COLO668 (cell line): ENCODE data around the gene FLG.
A peak's percentile ranks its signal among the peaks of the same experiment; 100 is the strongest.
"Not testable (repeated sequence)": the region's sequence is repeated elsewhere in the genome, so short reads cannot be mapped to it uniquely, and the experiment has no call there.

Source experiments
- DNase-seq: peaks from one replicate; lab custom pipeline; 2025; ENCODE audit not compliant: unreplicated experiment; lab: John Stamatoyannopoulos, UW

The FLG gene

DNA sequence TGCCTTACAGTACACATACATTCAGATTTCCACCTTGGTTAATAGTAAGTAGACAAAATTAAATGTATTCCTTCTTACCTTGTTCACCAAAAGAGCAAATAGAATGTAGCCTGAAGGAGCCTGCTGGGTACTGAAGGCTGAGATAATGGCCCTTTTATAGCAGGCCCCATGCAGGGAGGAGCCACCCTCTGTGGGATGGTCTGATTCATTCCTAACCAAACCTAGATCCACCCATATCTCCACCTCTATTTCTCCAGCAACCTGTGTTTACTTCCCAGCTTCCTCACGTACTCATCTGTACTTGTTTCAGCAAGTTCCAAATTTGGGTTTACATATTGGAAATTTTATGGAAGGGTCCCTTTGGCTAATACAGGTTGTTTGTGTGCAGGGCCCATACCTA, at the start of gene FLG:
Gene FLG (minus strand): TSS at position 129 of the 400 bp plus-strand sequence. CDS start 9,783 bp downstream, outside the sequence.
- DNase-seq, result no peak

DNA sequence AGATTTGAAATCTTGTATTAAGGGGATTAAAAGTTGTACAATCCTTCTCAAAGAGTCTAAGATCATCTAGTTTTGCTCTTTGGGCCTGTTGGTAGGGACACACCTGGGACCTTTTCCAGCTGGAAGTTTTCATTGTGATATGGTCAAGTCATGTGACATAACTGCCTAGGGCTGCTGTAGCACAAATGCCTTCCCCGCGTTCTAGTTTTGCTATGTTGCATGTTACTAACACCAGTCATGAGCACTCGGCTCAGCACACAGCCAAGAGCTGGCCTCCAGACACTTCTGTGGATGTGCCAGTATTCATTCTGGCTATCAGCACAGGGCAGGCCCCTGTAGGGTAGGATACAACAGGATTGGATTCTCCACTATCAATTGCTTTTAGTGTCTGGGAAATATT, 49.4 kb upstream of the FLG start:
- no peak for DNase-seq

DNA sequence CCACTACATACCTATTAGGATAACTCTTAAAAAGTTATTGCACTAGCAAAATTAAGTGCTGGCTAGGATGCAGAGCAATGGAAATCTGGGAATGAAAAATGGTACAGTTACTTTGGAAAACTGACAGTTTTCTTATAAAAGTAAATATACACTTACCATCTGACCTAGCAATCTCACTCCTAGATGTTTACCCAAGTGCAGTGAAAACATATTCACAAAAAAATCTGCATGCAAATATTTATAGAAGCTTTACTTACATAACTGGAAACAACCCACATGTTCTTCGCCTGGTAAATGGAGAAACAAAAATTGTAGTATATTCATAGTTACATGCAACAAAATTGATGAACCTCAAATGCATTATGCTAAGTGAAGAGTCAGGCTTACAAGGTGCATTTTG, 47.6 kb upstream of the FLG start:
- no peak for DNase-seq

DNA sequence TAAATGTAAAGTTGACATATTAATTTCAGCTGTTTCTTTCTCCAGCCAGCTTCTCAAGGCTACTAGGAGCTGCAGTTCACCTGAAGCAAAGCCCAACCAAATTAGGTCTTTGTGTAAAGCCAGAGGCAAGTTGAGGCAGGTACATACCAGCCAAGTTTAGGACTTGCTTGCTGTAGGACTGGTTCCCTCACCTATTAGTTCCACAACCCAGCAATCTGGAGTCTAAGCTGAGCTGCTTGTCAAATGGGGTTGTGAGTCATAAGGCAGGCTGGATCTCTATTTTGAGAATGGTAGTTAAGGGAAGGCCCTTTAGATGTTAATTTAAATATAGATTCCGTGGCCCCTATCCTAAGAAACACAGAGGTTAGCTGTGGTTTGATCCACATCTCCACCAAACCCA, 42.4 kb upstream of the FLG start:
- DNase-seq, result no peak

DNA sequence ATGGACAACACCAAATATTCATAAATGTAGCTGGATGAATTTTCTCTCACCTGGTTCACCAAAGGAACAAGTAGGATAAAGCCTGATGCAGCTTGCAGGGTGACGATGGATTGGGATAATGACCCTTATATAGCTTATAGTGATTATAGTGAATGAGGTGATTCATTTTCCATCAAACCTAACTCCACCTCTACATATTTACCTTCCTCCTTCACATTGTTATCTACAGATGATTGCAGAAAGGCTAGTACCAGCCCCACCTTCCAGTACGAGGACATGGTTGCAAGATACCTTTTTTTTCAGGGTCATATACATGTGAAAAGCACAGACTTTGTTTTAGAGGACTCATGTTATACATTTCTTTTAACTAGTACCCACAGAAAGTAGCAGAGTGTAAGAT, 34.9 kb upstream of the FLG start, which contains the start of gene FLG2:
Gene FLG2 (minus strand): TSS at position 101 of the 400 bp plus-strand sequence. CDS start 1,122 bp downstream, outside the sequence.
- no peak for DNase-seq

DNA sequence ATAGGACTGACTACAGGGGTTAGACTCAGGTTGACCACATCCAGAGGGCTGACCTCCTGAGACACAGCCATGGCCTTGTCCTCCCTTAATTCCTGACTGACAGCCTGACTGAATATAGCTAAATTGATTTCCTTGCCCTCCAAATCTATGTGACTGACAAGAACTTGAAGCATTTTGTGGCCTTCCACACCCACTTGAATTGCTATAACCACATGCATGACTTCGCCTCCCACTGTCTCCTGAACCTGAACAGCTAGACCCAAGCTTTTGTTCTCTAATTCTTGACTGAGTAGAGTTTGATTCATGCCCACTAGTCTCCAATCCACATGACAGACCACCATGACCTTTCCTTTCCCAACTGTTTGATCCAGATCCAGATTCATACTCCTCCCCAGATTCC, 31.7 kb upstream of the FLG start:
- DNase-seq, result no peak

DNA sequence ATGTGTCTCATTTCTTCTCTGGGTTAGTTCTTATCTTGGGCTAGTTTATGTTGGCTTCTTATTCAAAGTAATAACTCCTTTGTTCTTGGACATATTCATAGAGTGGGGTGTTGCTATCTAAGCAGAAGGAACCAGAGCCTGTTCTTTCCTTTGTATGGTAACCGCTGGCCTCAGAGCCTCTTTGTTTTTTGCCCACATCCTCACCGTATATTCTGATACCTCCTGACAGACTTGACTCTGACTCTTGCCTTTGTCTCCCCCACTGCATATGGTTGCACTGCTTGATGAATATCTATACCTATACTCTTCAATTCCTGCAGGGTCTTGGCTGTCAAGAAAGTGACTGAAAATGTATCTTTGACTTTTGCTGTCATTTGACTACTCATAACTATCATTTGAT, 24.6 kb upstream of the FLG start:
- no peak for DNase-seq

DNA sequence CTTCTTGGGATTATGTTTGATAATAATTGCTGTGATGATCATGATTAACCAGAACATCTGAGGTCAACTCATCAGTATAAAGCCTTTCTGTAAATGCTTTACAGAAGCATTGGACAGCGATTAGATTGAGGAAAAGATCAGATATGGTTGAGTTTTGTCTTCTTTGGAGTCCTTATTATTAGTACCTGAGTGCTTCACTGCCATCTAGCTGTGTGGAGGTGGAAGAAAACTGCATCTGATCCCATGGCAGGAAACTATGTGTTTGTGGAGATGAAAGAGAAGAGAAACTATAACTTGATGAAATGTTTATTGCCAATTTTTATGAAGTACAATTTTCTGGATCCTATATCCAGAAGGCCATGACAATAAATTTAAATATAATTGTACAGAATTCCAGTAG, 23.4 kb upstream of the FLG start:
- DNase-seq, result no peak

DNA sequence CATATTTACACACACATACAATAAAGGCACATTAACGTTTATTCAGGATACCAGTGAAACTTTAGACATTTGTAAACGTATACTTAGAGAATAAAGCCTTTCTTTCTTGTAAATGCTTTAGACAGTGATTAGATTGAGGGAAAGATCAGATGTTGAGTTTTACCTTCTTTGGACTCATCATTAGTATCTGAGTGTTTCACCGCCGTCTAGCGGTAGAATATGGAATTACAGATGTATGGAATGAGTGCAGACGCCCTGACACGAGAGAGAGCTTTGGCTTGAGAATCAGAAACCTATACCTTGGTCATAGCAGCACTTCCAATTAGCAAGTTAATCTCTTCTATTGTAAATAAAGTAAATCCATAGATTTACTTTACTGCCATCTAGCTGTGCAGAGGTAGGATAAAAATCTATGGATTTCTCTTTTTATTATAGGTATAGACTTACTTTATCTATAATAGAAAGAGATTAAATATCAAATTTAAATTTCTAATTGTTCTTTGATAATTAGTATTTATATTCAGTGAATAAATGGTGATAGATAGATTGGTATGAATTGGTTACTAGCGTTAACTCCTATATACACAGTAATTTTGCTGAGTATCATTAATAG, 22.2 kb upstream of the FLG start:
- peak; percentile 39 for DNase-seq

DNA sequence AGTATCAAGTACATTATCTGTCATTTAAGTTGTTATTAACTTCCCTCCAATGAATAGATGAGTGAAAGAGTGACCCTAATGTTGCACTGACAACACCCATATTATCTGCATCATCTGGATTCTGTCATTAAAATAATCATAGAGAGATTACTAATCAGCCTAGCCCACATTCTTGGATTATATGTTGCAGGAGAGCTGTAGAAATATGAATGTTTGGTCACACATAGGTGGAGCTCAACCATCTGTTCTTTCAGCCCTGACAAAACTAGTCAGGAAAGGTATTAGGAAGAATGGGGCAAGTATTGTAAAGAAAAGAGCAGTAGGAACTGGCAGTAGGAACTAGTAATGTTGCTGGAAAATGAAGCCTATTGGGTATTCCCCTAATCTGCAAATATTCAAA, 19.4 kb upstream of the FLG start:
- no peak for DNase-seq

DNA sequence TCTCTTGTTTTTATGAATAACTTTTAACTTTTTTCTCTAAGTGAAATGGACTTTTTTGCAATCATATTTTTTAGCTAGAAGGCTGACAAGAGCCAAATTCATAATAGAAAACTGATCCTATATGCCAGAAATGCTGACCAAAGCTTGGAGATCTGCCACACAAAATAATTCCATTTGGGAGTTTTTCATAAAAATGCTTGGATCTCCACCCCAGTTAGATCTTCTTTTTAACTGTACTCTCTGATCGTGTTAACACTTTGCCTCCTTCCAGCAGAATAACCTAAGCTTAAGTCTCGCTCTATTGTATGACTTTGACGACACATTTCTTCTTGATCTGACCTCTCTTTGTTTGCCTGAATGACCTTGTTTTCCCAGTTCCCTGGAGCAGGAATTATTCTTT, 18.0 kb upstream of the FLG start:
- no peak for DNase-seq

DNA sequence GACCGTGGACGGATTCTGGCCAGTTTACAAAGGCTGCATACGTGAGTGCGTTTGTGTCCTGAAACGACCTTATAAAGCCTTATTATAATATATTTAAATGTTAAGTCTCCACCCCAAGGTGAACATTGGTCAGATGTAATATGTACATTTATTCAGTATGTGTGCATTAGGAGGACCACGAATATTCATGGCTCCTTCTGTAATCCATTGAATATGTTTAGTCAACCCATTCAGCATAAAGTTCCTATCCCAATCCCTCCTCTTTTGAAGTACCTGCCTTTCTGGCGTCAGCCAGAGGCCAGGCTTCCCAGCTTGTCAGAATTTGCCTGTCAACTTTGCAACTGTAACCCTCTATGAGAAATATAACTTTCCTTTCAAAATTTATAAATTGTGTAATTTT, 10.4 kb upstream of the FLG start:
- no peak for DNase-seq

DNA sequence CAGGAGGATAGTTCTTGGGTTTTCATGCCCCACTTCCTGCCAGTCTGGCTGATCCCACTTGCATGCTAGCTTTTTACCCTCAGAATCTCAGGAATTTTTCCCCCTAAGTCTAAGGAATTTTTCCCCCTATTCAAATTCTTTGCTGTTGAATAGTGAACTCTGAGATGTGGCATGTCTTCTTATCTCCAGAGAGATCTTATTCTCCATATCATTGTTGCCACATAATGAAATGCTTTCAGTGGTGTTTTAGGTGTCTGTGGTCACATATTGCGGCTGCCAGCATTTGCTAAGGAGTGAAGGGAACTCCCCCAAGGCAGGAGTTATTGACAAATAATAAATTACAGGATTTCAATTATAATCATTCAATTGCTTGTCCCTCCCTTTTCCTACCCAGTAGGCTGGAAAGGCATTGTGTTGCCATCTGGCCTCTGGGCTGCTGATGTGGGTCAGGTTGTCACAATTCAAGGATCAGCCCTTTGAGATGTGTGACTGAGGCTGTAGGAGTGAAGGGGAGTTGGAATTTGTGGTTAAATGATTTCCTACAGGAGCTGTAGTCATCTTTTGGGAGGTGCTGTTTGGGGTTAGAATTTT, 3.9 kb upstream of the FLG start:
- no peak for DNase-seq

DNA sequence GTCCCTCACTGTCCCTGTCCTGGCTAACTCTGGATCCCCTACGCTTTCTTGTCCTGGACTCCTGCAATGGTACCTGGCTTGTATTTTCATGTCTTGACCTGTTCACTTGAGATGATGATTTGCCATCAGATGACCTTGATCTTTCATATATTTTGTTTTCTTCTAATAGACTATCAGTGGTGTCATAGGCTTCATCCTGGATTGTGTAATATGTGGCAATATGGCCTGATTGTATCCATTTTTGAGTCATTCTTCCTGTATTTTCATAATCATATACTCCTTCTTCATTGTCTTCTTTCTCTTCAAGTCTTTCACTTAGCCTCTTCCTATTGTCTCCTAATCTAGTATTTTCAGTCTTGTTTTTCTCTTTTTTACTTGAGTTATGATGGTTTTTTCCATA, 11.1 kb downstream of the FLG start:
- DNase-seq, result no peak

DNA sequence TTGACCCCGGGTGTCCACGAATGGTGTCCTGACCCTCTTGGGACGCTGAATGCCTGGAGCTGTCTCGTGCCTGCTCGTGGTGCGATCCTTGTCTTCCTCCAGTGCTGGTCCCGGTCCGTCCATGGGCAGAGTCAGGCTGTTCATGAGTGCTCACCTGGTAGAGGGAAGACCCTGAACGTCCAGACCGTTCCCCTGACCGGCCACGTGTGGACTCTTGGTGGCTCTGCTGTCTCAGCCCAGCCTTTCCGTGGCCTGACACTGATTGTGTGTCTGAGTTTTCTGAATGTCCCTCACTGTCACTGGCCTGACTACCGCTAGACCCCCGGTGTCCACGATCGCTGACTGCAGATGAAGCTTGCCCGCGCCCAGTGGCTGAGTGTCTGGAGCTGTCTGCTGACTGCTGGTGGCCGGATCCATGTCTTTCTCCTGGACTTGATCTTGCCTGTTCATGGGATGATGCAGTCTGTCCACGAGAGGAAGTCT, 11.7 kb downstream of the FLG start:
- DNase-seq, result no peak

DNA sequence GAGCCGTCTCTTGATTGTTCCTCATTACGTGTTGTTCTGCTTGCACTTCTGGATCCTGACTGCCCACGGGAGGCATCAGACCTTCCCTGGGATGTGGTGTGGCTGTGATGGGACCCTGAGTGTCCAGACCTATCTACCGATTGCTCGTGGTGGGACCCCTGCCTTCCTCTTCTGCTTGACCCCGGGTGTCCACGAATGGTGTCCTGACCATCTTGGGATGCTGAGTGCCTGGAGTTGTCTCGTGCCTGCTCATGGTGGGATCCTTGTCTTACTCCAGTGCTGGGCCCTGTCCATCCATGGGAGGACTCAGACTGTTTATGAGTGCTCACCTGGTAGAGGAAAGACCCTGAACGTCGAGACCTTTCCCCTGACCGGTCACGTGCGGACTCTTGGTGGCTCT, 12.9 kb downstream of the FLG start:
- DNase-seq, result not testable (repeated sequence)

DNA sequence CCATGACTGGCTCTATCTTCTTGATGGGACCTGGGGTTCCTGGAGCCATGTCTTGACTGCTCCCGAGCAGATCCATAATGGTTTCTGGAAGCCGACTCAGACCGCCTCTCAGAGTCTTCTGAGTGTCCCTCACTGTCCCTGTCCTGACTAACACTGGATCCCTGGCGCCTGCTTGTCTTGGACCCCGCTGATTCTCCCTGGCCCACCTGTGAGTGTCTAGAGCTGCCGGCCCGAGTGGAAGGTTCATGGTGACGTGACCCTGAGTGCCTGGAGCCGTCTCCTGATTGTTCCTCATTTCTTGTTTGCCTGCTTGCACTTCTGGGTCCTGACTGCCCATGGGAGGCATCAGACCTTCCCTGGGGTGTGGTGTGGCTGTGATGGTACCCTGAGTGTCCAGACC, 15.1 kb downstream of the FLG start:
- no peak for DNase-seq

DNA sequence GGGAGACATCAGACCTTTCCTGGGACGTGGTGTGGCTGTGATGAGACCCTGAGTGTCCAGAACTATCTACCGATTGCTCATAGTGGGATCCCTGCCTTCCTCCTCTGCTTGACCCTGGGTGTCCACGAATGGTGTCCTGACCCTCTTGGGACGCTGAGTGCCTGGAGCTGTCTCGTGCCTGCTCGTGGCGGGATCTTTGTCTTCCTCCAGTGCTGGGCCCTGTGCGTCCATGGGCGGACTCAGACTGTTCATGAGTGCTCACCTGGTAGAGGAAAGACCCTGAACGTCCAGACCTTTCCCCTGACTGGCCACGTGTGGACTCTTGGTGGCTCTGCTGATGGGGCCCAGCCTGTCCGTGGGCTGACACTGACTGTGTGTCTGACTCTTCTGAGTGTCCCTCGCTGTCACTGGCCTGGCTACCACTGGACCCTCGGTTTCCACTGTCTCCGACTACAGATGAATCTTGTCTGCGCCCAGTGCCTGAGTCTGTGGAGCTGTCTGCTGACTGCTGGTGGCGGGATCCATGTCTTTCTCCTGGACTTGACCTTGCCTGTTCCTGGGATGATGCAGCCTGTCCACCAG, 15.6 kb downstream of the FLG start:
- not testable (repeated sequence) for DNase-seq

DNA sequence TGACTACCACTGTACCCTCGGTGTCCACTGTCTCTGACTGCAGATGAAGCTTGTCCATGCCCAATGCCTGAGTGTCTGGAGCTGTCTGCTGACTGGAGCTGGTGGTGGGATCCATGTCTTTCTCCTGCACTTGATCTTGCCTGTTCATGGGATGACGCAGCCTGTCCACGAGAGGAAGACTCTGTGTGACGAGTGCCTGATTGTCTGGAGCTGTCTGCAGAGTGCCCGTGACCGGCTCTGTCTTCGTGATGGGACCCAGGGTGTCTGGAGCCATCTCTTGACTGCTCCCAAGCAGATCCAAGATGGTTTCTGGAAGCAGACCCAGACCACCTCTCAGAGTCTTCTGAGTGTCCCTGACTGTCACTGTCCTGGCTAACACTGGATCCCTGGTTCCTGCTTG, 16.3 kb downstream of the FLG start:
- not testable (repeated sequence) for DNase-seq

DNA sequence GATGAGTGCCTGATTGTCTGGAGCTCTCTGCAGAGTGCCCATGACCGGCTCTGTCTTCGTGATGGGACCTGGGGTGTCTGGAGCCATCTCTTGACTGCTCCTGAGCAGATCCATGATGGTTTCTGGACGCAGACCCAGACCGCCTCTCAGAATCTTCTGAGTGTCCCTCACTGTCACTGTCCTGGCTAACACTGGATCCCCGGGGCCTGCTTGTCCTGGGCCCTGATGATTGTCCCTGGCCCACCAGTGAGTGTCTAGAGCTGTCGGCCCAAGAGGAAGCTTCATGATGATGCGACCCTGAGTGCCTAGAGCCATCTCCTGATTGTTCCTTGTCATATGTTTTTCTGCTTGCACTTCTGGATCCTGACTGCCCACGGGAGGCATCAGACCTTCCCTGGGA, 17.1 kb downstream of the FLG start:
- DNase-seq, result not testable (repeated sequence)

DNA sequence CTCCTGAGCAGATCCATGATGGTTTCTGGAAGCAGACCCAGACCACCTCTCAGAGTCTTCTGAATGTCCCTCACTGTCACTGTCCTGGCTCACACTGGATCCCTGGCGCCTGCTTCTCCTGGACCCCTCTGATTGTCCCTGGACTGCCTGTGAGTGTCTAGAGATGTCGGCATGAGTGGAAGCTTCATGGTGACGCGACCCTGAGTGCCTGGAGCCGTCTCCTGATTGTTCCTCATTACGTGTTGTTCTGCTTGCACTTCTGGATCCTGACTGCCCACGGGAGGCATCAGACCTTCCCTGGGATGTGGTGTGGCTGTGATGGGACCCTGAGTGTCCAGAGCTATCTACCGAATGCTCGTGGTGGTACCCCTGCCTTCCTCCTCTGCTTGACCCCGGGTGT, 18.9 kb downstream of the FLG start:
- DNase-seq, result not testable (repeated sequence)

DNA sequence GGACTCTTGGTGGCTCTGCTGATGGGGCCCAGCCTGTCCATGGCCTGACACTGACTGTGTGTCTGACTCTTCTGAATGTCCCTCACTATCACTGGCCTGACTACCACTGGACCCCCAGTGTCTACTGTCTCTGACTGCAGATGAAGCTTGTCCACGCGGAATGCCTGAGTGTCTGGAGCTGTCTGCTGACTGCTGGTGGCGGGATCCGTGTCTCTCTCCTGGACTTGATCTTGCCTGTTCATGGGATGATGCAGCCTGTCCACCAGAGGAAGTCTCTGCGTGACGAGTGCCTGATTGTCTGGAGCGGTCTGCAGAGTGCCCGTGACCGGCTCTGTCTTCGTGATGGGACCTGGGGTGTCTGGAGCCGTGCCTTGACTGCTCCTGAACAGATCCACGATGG, 20.3 kb downstream of the FLG start:
- DNase-seq, result not testable (repeated sequence)
